ENCODE results near the gene SLC25A31.

Gene SLC25A31

GRCh38 chr4:127788517-127788916 lies 58.3 kb downstream of the SLC25A31 start:
- DNase-seq (ENCODE audit: low spot score), result peak; percentile 12
- 0 out of 2 replicates have a peak, but pooled peaks have one; percentile 21 for TF ChIP-seq CTCF (conservative IDR thresholded peaks at IDR 0.05; ENCODE audit: low read depth)
- CTCF ChIA-PET, result no interaction called here

GRCh38 chr4:127791391-127791790 lies 61.2 kb downstream of the SLC25A31 start:
- no peak overlapping the region for H3K27ac ChIP-seq
- ChIA-PET CTCF (no interaction called here), POLR2A (ENCODE audit: low non-redundant PET) (no interaction called here)
- no peak for DNase-seq (ENCODE audit: low spot score)
- TF ChIP-seq CTCF (conservative IDR thresholded peaks at IDR 0.05; ENCODE audit: low read depth), result no peak

More at GRCh38 chr4:127788517-127788916, 58.3 kb downstream of the SLC25A31 start:
- H3K27ac ChIP-seq, result no peak overlapping the region
- POLR2A ChIA-PET (ENCODE audit: low non-redundant PET), result no interaction called here

GRCh38 chr4:127793528-127793927 lies 63.3 kb downstream of the SLC25A31 start:
- no peak for TF ChIP-seq CTCF (conservative IDR thresholded peaks at IDR 0.05; ENCODE audit: low read depth)
- no peak overlapping the region for H3K27ac ChIP-seq
- CTCF ChIA-PET, result interaction anchor here (0.6 kb wide), 1 partner anchor 59 kb away, joined by 4 read pairs; no protein-coding TSS in a partner anchor
- POLR2A ChIA-PET (ENCODE audit: low non-redundant PET), result no interaction called here
- no peak for DNase-seq (ENCODE audit: low spot score)

- no peak for TF ChIP-seq CTCF (conservative IDR thresholded peaks at IDR 0.05; ENCODE audit: low read depth)
- H3K27ac ChIP-seq, result no peak overlapping the region
- DNase-seq (ENCODE audit: low spot score), result no peak
- POLR2A ChIA-PET (ENCODE audit: low non-redundant PET), result interaction anchor here (0.6 kb wide), 1 partner anchor 17 kb away, joined by 3 read pairs; no protein-coding TSS in a partner anchor
- CTCF ChIA-PET, result no interaction called here
Measured at GRCh38 chr4:127799711-127800110, 69.5 kb downstream of the SLC25A31 start.

- CTCF ChIA-PET, result interaction anchor here (0.6 kb wide), 1 partner anchor 27 kb away, joined by 3 read pairs; the partner anchor contains the start of gene HSPA4L
- POLR2A ChIA-PET (ENCODE audit: low non-redundant PET), result no interaction called here
- no peak overlapping the region for H3K27ac ChIP-seq
- DNase-seq (ENCODE audit: low spot score), result no peak
- no peak for TF ChIP-seq CTCF (conservative IDR thresholded peaks at IDR 0.05; ENCODE audit: low read depth)
Measured at GRCh38 chr4:127809173-127809800, 79.1 kb downstream of the SLC25A31 start.

- no peak overlapping the region for H3K27ac ChIP-seq
- POLR2A ChIA-PET (ENCODE audit: low non-redundant PET), result no interaction called here
- DNase-seq (ENCODE audit: low spot score), result no peak
- CTCF ChIA-PET, result interaction anchor here (1.0 kb wide), 1 partner anchor 9 kb away, joined by 6 read pairs; no protein-coding TSS in a partner anchor
- TF ChIP-seq CTCF (conservative IDR thresholded peaks at IDR 0.05; ENCODE audit: low read depth), result no peak
Measured at GRCh38 chr4:127810551-127810950, 80.4 kb downstream of the SLC25A31 start.
